GM12891 (cell line): ENCODE results near the gene CENPC.

Source experiments
- DNase-seq: peaks from one replicate; pipeline ENCODE4 v3.0.0; 2011; ENCODE audit warnings: low spot score; ENCODE audit not compliant: insufficient read length
- FAIRE-seq: peaks from 2 replicates; lab custom pipeline; 2011; peaks lifted over from hg19 to GRCh38; lab: Jason Lieb, UNC
- PAX5 ChIP-seq: IDR thresholded peaks from 2 replicates; pipeline ENCODE4 v1.6.1; 2011; ENCODE audit warnings: low read length, moderate library complexity, mild to moderate bottlenecking; ENCODE audit not compliant: insufficient read depth, severe bottlenecking
- POLR2A ChIP-seq: IDR thresholded peaks from 2 replicates; pipeline ENCODE4 v1.6.1; 2011; ENCODE audit warnings: low read depth, low read length, control low read depth
- POLR2AphosphoS5 ChIP-seq: IDR thresholded peaks from 2 replicates; pipeline ENCODE4 v1.6.1; 2011; ENCODE audit warnings: low read depth, low read length, control low read depth
- POU2F2 ChIP-seq: IDR thresholded peaks from 2 replicates; pipeline ENCODE4 v1.6.1; 2011; ENCODE audit warnings: low read depth, mild to moderate bottlenecking, control low read depth, low read length, moderate library complexity
- SPI1 ChIP-seq: IDR thresholded peaks from 2 replicates; pipeline ENCODE4 v1.6.1; 2011; ENCODE audit warnings: low read depth, low read length, control low read depth
- TAF1 ChIP-seq: IDR thresholded peaks from 2 replicates; pipeline ENCODE4 v1.6.1; 2011; ENCODE audit warnings: low read depth, low read length, control low read depth

CENPC gene

DNA sequence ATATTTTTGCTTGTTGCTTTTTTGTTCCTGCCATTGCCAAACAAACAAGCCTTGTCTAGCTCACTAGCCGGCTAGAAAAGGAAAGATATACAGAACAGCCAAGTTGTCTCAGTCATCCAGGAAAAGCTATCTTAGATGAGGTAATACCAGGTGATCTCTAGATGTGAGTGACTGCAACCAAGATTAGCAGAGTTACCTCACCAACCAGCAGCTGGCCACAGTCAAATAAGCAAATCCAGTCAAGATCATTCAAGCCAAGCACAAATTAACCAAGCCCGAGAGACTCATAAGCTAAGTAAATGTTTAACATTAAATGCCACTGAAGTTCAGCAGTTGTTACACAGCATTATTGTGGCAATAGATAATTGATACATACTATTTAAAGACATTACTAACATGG is 108.6 kb downstream of the CENPC start:
- FAIRE-seq (no peak), DNase-seq (no peak)
- TF ChIP-seq POLR2AphosphoS5 = no peak
- no peak for TF ChIP-seq POLR2A

DNA sequence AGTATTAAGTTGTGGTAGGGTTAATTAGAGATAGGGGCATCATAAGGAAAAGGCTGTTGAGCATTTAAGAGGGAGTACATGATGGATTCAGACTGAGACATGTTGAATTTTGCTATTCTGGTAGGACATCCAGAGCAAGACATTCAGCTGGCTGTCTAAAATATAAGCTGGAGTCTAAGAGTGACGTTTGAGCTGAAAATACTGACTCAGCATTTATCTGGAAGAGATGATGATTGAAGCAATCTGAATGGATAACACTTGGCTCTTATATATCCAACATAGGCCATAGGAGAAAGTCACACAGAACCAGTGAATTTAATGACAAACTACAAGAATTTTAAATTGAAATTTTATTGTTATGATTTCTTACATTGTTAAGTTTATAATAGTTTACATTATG is 114.3 kb downstream of the CENPC start:
- DNase-seq (no peak), FAIRE-seq (no peak)
- TF ChIP-seq TAF1 = no peak
- TF ChIP-seq POLR2A = no peak
- TF ChIP-seq SPI1 = no peak
- no peak for TF ChIP-seq PAX5

- FAIRE-seq (no peak), DNase-seq (no peak)
- no peak for TF ChIP-seq SPI1
- TF ChIP-seq POLR2AphosphoS5 = no peak
- no peak for TF ChIP-seq POU2F2
- no peak for TF ChIP-seq PAX5
- TF ChIP-seq POLR2A = no peak
- no peak for TF ChIP-seq TAF1
These were observed 116.5 kb downstream of the CENPC start for GRCh38 chr4:67428819-67429218.
